GM12874 (cell line): ENCODE data around the gene CALM3.
A peak's percentile ranks its signal among the peaks of the same experiment; 100 is the strongest.

Source experiments
- TF ChIP-seq, protein P1 (sequence below): IDR thresholded peaks from 2 replicates; pipeline ENCODE4 v1.5.1; 2011; ENCODE audit warnings: low read depth, mild to moderate bottlenecking, control low read depth, low read length, moderate library complexity; ENCODE audit not compliant: insufficient read depth

Gene CALM3

DNA sequence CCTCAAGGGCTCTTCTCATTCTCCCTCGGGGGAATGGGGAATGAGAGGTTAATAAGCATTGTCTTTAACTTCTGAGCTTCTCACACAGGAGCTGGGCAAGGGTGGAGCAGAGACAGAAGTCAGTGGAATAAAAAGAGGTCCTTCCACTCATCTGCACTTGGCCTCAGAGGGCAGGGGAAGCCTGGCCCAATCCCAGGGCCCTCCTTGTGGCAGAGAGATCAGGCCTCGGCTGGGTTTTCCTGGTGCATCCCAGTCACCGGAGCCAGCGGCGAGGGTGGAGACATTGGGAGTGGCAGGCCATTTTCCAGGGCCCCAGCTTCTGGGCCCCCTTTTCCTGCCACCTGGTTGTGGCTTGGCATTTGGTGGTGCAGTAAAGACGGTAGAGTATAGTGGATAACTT lies 10.6 kb downstream of the CALM3 start:
- TF ChIP-seq, protein P1, sequence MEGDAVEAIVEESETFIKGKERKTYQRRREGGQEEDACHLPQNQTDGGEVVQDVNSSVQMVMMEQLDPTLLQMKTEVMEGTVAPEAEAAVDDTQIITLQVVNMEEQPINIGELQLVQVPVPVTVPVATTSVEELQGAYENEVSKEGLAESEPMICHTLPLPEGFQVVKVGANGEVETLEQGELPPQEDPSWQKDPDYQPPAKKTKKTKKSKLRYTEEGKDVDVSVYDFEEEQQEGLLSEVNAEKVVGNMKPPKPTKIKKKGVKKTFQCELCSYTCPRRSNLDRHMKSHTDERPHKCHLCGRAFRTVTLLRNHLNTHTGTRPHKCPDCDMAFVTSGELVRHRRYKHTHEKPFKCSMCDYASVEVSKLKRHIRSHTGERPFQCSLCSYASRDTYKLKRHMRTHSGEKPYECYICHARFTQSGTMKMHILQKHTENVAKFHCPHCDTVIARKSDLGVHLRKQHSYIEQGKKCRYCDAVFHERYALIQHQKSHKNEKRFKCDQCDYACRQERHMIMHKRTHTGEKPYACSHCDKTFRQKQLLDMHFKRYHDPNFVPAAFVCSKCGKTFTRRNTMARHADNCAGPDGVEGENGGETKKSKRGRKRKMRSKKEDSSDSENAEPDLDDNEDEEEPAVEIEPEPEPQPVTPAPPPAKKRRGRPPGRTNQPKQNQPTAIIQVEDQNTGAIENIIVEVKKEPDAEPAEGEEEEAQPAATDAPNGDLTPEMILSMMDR, result no peak

- TF ChIP-seq, protein P1, result no peak
These were observed 12.4 kb downstream of the CALM3 start for GRCh38 chr19:46613525-46613924.

DNA sequence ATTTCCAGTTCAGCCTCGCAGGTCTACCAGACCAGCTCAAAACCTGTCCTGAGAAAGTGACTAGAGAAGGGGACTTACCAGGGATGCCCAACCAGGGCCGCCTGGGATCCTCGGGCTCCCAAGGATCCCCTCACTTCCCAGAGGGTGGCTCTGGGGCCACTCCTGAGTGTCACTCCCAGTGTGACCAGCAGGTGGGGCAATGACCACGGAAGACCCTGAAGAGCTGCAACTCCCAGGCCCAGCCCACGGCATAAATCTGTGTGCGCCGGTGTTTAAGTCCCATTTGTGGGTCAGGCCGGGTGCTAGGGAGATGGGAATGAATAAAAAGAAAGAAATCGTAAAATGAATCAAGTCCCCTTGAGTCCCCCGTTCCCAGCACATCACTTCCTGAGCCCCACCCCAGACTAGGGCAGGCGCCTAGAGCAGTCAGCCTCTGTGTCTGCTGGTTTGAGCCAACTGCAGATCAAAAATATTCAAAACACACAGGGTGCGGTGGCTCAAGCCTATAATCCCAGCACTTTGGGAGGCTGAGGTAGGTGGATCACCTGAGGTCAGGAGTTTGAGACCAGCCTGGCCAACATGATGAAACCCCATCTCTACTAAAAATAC lies 13.1 kb downstream of the CALM3 start:
- TF ChIP-seq, protein P1, result peak; percentile 84

DNA sequence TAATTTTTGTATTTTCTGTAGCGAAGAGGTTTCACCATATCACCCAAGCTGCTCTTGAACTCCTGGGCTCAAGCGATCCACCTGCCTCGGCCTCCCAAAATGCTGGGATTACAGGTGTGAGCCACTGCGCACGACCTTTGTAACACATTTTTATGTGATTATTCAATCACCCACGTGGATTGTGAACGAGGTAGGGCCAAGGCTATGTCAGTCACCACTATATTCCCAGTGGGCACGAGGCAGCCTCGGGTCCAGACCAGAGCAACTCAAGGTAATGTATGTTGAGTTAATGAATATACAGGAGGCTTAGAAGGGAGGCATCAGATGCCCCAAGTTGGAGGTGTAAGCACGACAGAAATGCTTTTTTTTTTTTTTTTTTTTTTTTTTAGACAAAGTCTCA lies 14.8 kb downstream of the CALM3 start:
- TF ChIP-seq, protein P1, result no peak

DNA sequence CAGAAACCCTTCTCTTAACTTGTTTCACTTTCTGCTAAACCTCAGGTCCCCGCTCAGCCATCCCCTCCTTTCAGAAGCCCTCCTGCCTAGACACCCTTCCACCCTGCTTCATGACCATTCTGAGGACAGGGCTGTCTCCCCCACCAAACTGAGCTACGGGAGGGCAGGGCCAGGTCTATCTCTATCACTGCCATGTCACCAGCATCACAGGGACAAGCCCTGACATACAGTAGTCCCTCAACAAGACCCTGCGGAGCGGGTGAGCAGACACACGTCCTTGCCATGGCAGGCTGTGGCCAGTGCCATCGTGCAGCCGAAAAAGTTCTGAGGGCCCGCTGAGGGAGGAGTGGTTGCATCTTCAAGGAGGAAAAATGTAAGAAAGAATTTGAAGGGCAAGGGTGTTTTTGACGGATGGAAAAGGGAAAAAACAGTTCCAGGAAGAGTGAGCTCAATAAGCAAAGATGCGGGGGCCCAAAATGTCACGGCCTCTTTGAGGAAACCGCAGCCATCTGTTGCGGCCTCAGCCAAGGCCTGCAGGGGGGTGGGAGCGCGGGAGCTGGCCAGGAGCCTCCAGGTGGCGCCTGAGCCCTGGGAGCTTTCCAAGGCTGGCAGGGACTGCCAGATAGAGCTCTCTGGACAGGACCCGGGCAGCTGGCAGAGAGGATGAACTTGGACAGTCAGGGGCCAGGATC lies 15.6 kb downstream of the CALM3 start:
- TF ChIP-seq, protein P1, result peak; percentile 58

DNA sequence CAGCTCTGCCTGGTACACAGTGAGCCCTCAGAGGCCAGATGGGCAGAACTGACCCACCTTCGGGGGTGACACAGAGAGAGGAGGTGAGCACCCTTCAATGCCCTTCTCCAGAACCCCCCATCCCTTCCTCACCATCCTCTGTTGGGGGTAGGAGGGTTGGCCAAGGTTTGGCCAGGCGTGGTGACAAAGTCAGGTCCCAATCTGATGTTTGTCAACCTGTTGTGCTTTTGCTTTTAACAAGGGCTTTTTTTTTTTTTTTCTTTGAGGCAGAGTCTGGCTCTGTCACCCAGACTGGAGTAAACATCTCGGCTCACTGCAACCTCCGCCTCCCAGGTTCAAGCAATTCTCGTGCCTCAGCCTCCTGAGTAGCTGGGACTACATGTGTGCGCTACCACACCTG lies 16.5 kb downstream of the CALM3 start:
- TF ChIP-seq, protein P1, result no peak

DNA sequence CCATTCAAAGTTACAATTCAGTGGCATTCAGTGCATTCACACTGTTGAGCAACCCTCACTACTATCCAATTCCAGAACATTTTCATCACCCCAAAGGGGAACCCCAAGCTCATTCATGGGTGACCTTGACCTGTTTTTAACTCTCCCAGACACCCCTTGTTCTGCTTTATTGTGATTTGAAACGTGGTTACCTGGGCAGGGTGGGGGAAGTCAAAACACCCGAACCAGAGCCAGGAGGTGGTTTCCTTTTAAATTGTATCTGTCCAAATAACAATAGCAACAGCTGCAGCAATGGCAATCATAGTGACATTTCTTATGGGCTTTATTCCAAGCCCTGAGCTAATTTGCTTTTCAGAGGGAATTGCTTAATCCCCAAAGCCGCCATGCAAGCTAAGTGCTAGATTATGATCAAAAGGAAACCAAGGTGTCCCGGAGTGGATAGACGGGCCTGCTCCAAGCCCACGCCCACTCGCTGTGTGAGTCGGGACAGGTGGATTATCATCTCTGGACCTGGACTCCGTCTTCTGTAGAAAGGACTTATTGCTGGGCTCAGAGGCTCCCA lies 17.6 kb downstream of the CALM3 start:
- TF ChIP-seq, protein P1, result no peak
